Natural killer cell (primary cell): ENCODE measurements around the gene UNK. TPM values are rescaled to one million over a fixed set of nuclear protein-coding genes. Genes with fewer than 3 reads are reported as not detected.

Source experiments
- ATAC-seq, 3 donors: fragments of 150-1000 bp in 2 of 3; fragments of 200-7000 bp in 1 of 3; cut with Tn5 transposase; 1 replicate in 1 of 3; 2 replicates in 2 of 3; pipeline ENCODE4 v1.10.0; 2021; ENCODE audit warnings: mild to moderate bottlenecking in 2 of 3, moderate library complexity in 2 of 3
- DNase-seq, 2 donors: peaks; one replicate each; pipeline versions ENCODE4 v3.0.0 to v3.0.0-alpha.2; 2013 to 2021; ENCODE audit warnings: mixed read lengths in 1 of 2
- H3K27ac ChIP-seq: one replicate; pipeline ENCODE4 v1.5.1; 2013; ENCODE audit warnings: mild to moderate bottlenecking, low read length
- H3K27me3 ChIP-seq: one replicate; pipeline ENCODE4 v1.6.1; 2013; ENCODE audit warnings: low read length; ENCODE audit not compliant: control insufficient read depth, insufficient read depth
- H3K36me3 ChIP-seq: one replicate; pipeline ENCODE4 v1.6.1; 2013; ENCODE audit warnings: low read length; ENCODE audit not compliant: control insufficient read depth, insufficient read depth
- H3K4me1 ChIP-seq: one replicate; pipeline ENCODE4 v1.6.1; 2013; ENCODE audit warnings: low read length; ENCODE audit not compliant: control insufficient read depth, insufficient read depth
- H3K4me3 ChIP-seq: one replicate; pipeline ENCODE4 v1.5.1; 2013; ENCODE audit warnings: low read length
- H3K9me3 ChIP-seq: one replicate; pipeline ENCODE4 v1.6.1; 2013; ENCODE audit warnings: low read length; ENCODE audit not compliant: control insufficient read depth, insufficient read depth
- H3K27ac Mint-ChIP-seq, 2 donors: one replicate each; pipeline ENCODE4 v1.8.0; 2022; ENCODE audit warnings: mild to moderate bottlenecking in 2 of 2, mixed read lengths in 2 of 2, moderate library complexity in 1 of 2
- H3K27me3 Mint-ChIP-seq, 2 donors: one replicate each; pipeline ENCODE4 v1.8.0; 2022; ENCODE audit warnings: low read depth in 2 of 2, mixed read lengths in 2 of 2
- H3K36me3 Mint-ChIP-seq: one replicate; pipeline ENCODE4 v1.8.0; 2022; ENCODE audit warnings: mixed read lengths
- H3K4me1 Mint-ChIP-seq, 2 donors: one replicate each; pipeline ENCODE4 v1.8.0; 2022; ENCODE audit warnings: mixed read lengths in 2 of 2
- H3K4me3 Mint-ChIP-seq: one replicate; pipeline ENCODE4 v1.8.0; 2022; ENCODE audit warnings: mild to moderate bottlenecking, moderate library complexity, mixed read lengths
- H3K9me3 Mint-ChIP-seq, 2 donors: one replicate each; pipeline ENCODE4 v1.8.0; 2022; ENCODE audit warnings: mixed read lengths in 2 of 2
- WGBS: methylation state at CpG from one replicate; pipeline ENCODE4 v1.1.7; 2013; ENCODE audit warnings: missing lambda C conversion rate; ENCODE audit not compliant: insufficient coverage; 5-methylcytosine and 5-hydroxymethylcytosine counted together
- intact Hi-C: fragments of 100-400 bp; cut with micrococcal nuclease; formaldehyde crosslinking; loops from one replicate; pipeline ENCODE4 v1.14.2; 2022
- total RNA-seq, 4 donors: library from RNA; stranded (reverse); fragments of 120-200 nt in 1 of 4; gene quantifications; one replicate each; pipeline versions ENCODE4 v1.2.3 to v1.2.4, GENCODE V29; 2013 to 2022
- TF ChIP-seq, protein P1 (sequence below): fragments of 200-600 bp; IDR thresholded peaks from one replicate; pipeline ENCODE4 v1.8.0; 2022; ENCODE audit warnings: antibody characterized with exemption

UNK gene
- total RNA-seq, 3 donors from 2014 or later (not counting 1 experiment from before 2014, with no cell fraction given), result 44.2 to 51.3 (median 44.5) TPM

DNA sequence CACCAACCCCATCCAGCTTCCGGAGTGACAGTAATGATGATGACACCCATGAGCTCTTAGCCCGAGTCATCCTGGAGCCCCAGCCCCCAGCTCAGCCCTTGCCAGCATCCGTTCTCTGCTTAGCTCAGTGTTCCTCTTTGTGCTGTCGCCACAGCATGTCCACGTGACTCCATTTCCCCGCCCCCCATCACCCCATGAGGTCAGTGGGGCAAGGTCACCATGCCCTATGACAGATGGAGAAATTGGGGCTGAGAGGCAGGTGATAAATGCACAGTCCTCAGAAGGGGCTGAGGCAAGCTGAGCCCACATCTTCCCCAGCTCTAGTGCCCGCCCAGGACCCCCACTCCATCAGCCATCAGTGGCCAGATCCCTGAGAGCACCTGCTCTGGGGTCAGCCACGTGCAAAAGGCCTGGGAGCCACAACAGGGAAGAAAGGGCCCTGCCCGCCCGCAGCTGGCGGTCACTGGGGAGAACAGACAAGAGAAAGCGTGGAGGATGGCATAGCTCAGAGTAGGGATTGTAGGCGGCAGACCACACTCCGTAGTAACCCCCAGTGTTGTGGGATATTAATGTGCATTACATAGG, 46.3 kb upstream of the UNK start:
- DNase-seq (no peak), ATAC-seq (peak; percentile 46 to 70 (median 50))
- no peaks in the 10 kb centered on the region for H3K9me3 ChIP-seq
- H3K4me3 ChIP-seq, result no peak overlapping the region
- Mint-ChIP-seq H3K9me3 (no peaks in the 10 kb centered on the region), H3K27ac (peak overlapping the region in 1 of 2 donors; percentile 59), H3K4me1 (peaks cover 0 to 8% of the 10 kb centered on the region in 2 donors), H3K4me3 (no peak overlapping the region), H3K27me3 (no peaks in the 10 kb centered on the region), H3K36me3 (no peaks in the 10 kb centered on the region)
- H3K4me1 ChIP-seq, result peaks cover 12% of the 10 kb centered on the region
- no peaks in the 10 kb centered on the region for H3K27me3 ChIP-seq
- H3K36me3 ChIP-seq, result no peaks in the 10 kb centered on the region
- intact Hi-C loops, result no loop called here
- H3K27ac ChIP-seq, result no peak overlapping the region
- TF ChIP-seq, protein P1, sequence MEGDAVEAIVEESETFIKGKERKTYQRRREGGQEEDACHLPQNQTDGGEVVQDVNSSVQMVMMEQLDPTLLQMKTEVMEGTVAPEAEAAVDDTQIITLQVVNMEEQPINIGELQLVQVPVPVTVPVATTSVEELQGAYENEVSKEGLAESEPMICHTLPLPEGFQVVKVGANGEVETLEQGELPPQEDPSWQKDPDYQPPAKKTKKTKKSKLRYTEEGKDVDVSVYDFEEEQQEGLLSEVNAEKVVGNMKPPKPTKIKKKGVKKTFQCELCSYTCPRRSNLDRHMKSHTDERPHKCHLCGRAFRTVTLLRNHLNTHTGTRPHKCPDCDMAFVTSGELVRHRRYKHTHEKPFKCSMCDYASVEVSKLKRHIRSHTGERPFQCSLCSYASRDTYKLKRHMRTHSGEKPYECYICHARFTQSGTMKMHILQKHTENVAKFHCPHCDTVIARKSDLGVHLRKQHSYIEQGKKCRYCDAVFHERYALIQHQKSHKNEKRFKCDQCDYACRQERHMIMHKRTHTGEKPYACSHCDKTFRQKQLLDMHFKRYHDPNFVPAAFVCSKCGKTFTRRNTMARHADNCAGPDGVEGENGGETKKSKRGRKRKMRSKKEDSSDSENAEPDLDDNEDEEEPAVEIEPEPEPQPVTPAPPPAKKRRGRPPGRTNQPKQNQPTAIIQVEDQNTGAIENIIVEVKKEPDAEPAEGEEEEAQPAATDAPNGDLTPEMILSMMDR, result no peak
- 56% methylated on average over 14 of the region's 14 CpGs for WGBS

DNA sequence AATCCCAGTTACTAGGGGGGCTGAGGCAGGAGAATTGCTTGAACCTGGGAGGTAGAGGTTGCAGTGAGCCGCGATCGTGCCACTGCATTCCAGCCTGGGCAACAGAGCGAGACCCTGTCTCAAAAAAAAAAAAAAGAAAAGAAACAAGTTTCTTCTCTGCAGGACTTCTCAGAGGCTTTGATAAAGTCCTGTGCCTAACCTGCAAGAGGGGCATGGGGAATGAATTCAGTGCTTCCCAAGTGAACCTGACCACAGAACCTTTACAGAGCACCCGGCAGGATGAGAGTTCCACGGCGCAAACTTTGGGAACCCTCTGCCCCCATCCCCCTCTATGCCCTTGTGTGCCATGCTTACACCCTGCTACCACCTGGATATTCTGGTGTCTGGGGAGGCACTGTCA, 45.4 kb upstream of the UNK start:
- Mint-ChIP-seq H3K27ac (no peak overlapping the region), H3K36me3 (no peaks in the 10 kb centered on the region)
- intact Hi-C loops, result no loop called here

GRCh38 chr17:75739801-75740200, 44.8 kb upstream of the UNK start:
- intact Hi-C loops, result no loop called here

More for the DNA sequence above, 45.4 kb upstream of the UNK start:
- Histone ChIP-seq H3K9me3 (no peaks in the 10 kb centered on the region), H3K4me3 (no peak overlapping the region), H3K27ac (no peak overlapping the region), H3K27me3 (no peaks in the 10 kb centered on the region), H3K36me3 (no peaks in the 10 kb centered on the region), H3K4me1 (peaks cover 12% of the 10 kb centered on the region)
- TF ChIP-seq, protein P1, result no peak
- Mint-ChIP-seq H3K27me3 (no peaks in the 10 kb centered on the region), H3K9me3 (no peaks in the 10 kb centered on the region), H3K4me3 (no peak overlapping the region), H3K4me1 (peaks cover 0 to 8% of the 10 kb centered on the region in 2 donors)
- DNase-seq, result no peak
- over 99% methylated on average over 7 of the region's 7 CpGs for WGBS
- ATAC-seq, result no peak

More at GRCh38 chr17:75739801-75740200, 44.8 kb upstream of the UNK start:
- 92% methylated on average over 14 of the region's 14 CpGs for WGBS
- Mint-ChIP-seq H3K27me3 (no peaks in the 10 kb centered on the region), H3K4me1 (peaks cover 0 to 8% of the 10 kb centered on the region in 2 donors), H3K9me3 (no peaks in the 10 kb centered on the region), H3K4me3 (no peak overlapping the region), H3K27ac (no peak overlapping the region), H3K36me3 (no peaks in the 10 kb centered on the region)
- no peak overlapping the region for H3K27ac ChIP-seq
- TF ChIP-seq, protein P1, result no peak
- no peak overlapping the region for H3K4me3 ChIP-seq
- DNase-seq, result no peak
- peaks cover 8% of the 10 kb centered on the region for H3K4me1 ChIP-seq
- H3K27me3 ChIP-seq, result no peaks in the 10 kb centered on the region
- no peaks in the 10 kb centered on the region for H3K36me3 ChIP-seq
- no peaks in the 10 kb centered on the region for H3K9me3 ChIP-seq
- ATAC-seq, result no peak
